HCT116 (cell line): ENCODE data around the gene ITGB6. TPM values are rescaled to one million over a fixed set of nuclear protein-coding genes. Genes with fewer than 3 reads are reported as not detected.

Experiments used
- ATAC-seq: fragments of 200-7000 bp; cut with Tn5 transposase; 2 replicates; pipeline ENCODE4 v1.9.1; 2020; ENCODE audit warnings: mild to moderate bottlenecking, moderate library complexity
- BruUV-seq: library from RNA; stranded (reverse); fragments of 400-500 nt; replicated peaks from 2 replicates; lab custom pipeline; 2021; lab: Mats Ljungman, UMichigan
- CTCF ChIA-PET: fragments of 300-600 bp; sonication (Branson Sonifier 250); formaldehyde crosslinking; loops from one replicate; lab custom pipeline; 2021; ENCODE audit warnings: antibody characterized with exemption; lab: Charles Lee
- POLR2A ChIA-PET: fragments of 300-600, 350-600 bp; sonication (Branson Sonifier 250); formaldehyde crosslinking; loops from one replicate; lab custom pipeline; 2021; ENCODE audit warnings: antibody characterized with exemption; lab: Charles Lee
- RAD21 ChIA-PET, 2 experiments: fragments of 300-600 bp; sonication (Branson Sonifier 250); formaldehyde crosslinking; loops; one replicate each; lab custom pipeline; 2023; ENCODE audit warnings: low total read pairs in 2 of 2; ENCODE audit not compliant: uncharacterized antibody in 2 of 2, unreplicated experiment in 2 of 2, low non-redundant PET in 1 of 2; lab: Charles Lee
- DNase-seq: peaks from one replicate; pipeline ENCODE4 v3.0.0-alpha.2; 2010; ENCODE audit warnings: low read depth, low spot score
- H2AFZ ChIP-seq: fragments of 200-600 bp; shearing (Covaris generic), sonication (generic); 2 replicates; pipeline ENCODE4 v1.6.1; 2017; ENCODE audit warnings: low read depth, mixed run types, mixed read lengths, antibody characterized with exemption, low read length; ENCODE audit not compliant: poor library complexity, severe bottlenecking
- H3K27ac ChIP-seq: 2 replicates; pipeline ENCODE4 v1.5.1; 2012; ENCODE audit warnings: low read depth, low read length
- H3K27me3 ChIP-seq: fragments of 200-600 bp; sonication (generic); 2 replicates; pipeline ENCODE4 v1.6.1; 2016; ENCODE audit warnings: mixed run types, low read length, mixed read lengths; ENCODE audit not compliant: insufficient read depth
- H3K36me3 ChIP-seq, 2 experiments: fragments of 200-500 bp in 1 of 2; fragments of 200-600 bp in 1 of 2; sonication (Bioruptor generic) in 1 of 2; sonication (generic) in 1 of 2; 2 replicates each; pipeline versions ENCODE4 v1.5.1 to v1.6.1; 2014 to 2016; ENCODE audit warnings: low read length in 2 of 2, inconsistent platforms in 1 of 2, mixed read lengths in 1 of 2, mixed run types in 1 of 2; ENCODE audit not compliant: insufficient read depth in 2 of 2, control insufficient read depth in 1 of 2
- H3K4me1 ChIP-seq, 2 experiments: fragments of 200-600 bp in 1 of 2; sonication (generic) in 1 of 2; 2 replicates each; pipeline versions ENCODE4 v1.5.1 to v1.6.1; 2012 to 2017; ENCODE audit warnings: low read length in 2 of 2, inconsistent platforms in 1 of 2, mild to moderate bottlenecking in 1 of 2, mixed read lengths in 1 of 2, mixed run types in 1 of 2, moderate library complexity in 1 of 2; ENCODE audit not compliant: insufficient read depth in 2 of 2, control insufficient read depth in 1 of 2
- H3K4me2 ChIP-seq: fragments of 200-600 bp; sonication (generic); 2 replicates; pipeline ENCODE4 v1.6.1; 2017; ENCODE audit warnings: mixed run types, low read length, mixed read lengths
- H3K4me3 ChIP-seq, 2 experiments: fragments of 200-600 bp in 1 of 2; sonication (generic) in 1 of 2; replicated peaks in 1 of 2; 2 replicates each; pipeline ENCODE4 v1.5.1; 2011 to 2016; ENCODE audit warnings: low read length in 2 of 2, control low read depth in 1 of 2, low read depth in 1 of 2, mild to moderate bottlenecking in 1 of 2, mixed read lengths in 1 of 2, mixed run types in 1 of 2
- H3K79me2 ChIP-seq: fragments of 200-600 bp; sonication (generic); 2 replicates; pipeline ENCODE4 v1.6.1; 2017; ENCODE audit warnings: mild to moderate bottlenecking, mixed run types, low read length, moderate library complexity, mixed read lengths; ENCODE audit not compliant: insufficient read depth
- H3K9ac ChIP-seq: fragments of 200-600 bp; sonication (generic); 2 replicates; pipeline ENCODE4 v1.6.1; 2016; ENCODE audit warnings: low read length, mixed read lengths
- H3K9me2 ChIP-seq: fragments of 200-600 bp; sonication (generic), shearing (Covaris generic); 2 replicates; pipeline ENCODE4 v1.6.1; 2017; ENCODE audit warnings: mixed run types, mild to moderate bottlenecking, moderate library complexity; ENCODE audit not compliant: insufficient read depth
- H3K9me3 ChIP-seq, 2 experiments: fragments of 200-500 bp in 1 of 2; fragments of 200-600 bp in 1 of 2; sonication (Bioruptor generic) in 1 of 2; sonication (generic) in 1 of 2; 2 replicates each; pipeline ENCODE4 v1.6.1; 2014 to 2017; ENCODE audit warnings: low read length in 2 of 2, mixed read lengths in 2 of 2, inconsistent platforms in 1 of 2, low read depth in 1 of 2, mild to moderate bottlenecking in 1 of 2, mixed run types in 1 of 2, moderate library complexity in 1 of 2; ENCODE audit not compliant: control insufficient read depth in 1 of 2, insufficient read depth in 1 of 2
- H4K20me1 ChIP-seq: fragments of 200-600 bp; sonication (generic), shearing (Covaris generic); 2 replicates; pipeline ENCODE4 v1.6.1; 2017; ENCODE audit warnings: mixed run types, mild to moderate bottlenecking, moderate library complexity; ENCODE audit not compliant: insufficient read depth
- ATF3 ChIP-seq: IDR thresholded peaks from 2 replicates; pipeline ENCODE4 v1.6.1; 2012
- CEBPB ChIP-seq: IDR thresholded peaks from 2 replicates; pipeline ENCODE4 v1.6.1; 2012; ENCODE audit warnings: low read depth
- ELF1 ChIP-seq: IDR thresholded peaks from 2 replicates; pipeline ENCODE4 v1.6.1; 2012; ENCODE audit warnings: low read depth, borderline replicate concordance
- FOSL1 ChIP-seq: IDR thresholded peaks from 2 replicates; pipeline ENCODE4 v1.6.1; 2012; ENCODE audit warnings: low read depth
- POLR2A ChIP-seq: IDR thresholded peaks from 2 replicates; pipeline ENCODE4 v1.7.0; 2011; ENCODE audit warnings: borderline replicate concordance; ENCODE audit not compliant: insufficient read depth, insufficient read length; ENCODE audit errors: extremely low read depth
- SIN3A ChIP-seq: IDR thresholded peaks from 2 replicates; pipeline ENCODE4 v1.6.1; 2012; ENCODE audit warnings: low read depth
- SP1 ChIP-seq: IDR thresholded peaks from 2 replicates; pipeline ENCODE4 v1.6.1; 2012; ENCODE audit warnings: low read depth
- SRF ChIP-seq: IDR thresholded peaks from 2 replicates; pipeline ENCODE4 v1.6.1; 2012; ENCODE audit warnings: low read depth
- intact Hi-C: fragments of 100-400 bp; cut with micrococcal nuclease; formaldehyde crosslinking; loops from 2 replicates; pipeline ENCODE4 v1.10.0; 2022
- total RNA-seq: library from RNA; stranded (reverse); gene quantifications from one replicate; pipeline ENCODE4 v1.2.1, GENCODE V29; 2021; ENCODE audit not compliant: unreplicated experiment
- TF ChIP-seq, protein P1 (sequence below): IDR thresholded peaks from 2 replicates; pipeline ENCODE4 v1.6.1; 2011; ENCODE audit warnings: mild to moderate bottlenecking, low read length, moderate library complexity; ENCODE audit not compliant: insufficient replicate concordance; ENCODE audit errors: extremely low read depth
- TF ChIP-seq, protein P2 (sequence below): IDR thresholded peaks from 2 replicates; pipeline ENCODE4 v1.6.1; 2012

ITGB6 gene
- total RNA-seq, 1 experiment from 2014 or later: 0.12 TPM

DNA sequence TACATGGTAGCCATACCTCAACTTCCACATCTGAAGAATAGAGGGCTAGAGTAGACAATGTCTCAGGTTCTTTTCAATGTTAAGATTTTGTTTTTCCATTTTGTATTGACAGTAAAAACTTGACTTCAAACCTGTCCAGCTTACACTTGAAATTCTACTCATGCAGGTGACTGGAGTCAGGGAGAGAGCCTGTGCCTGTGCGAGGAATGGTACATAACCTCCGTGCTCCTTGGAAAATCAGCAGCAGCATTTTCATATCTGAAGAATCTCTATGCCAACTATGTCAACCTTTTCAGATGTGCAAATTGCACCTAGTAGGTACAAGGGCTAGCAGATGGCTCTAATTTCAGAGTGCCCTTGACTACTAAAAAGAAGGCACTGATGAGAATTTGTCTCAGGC is 139.8 kb downstream of the ITGB6 start:
- no TSS peak for BruUV-seq
- Histone ChIP-seq H3K4me1 (peaks cover 0 to 5% of the 10 kb centered on the region in 2 experiments; a peak in 2 of 4 replicates), H2AFZ (no peak overlapping the region), H4K20me1 (no peaks in the 10 kb centered on the region), H3K27ac (no peak overlapping the region), H3K9me3 (no peaks in the 10 kb centered on the region), H3K79me2 (no peaks in the 10 kb centered on the region), H3K27me3 (no peaks in the 10 kb centered on the region), H3K4me2 (no peak overlapping the region), H3K9me2 (no peaks in the 10 kb centered on the region), H3K36me3 (no peaks in the 10 kb centered on the region)
- no peak for ATAC-seq
- ChIA-PET POLR2A (no interaction called here), CTCF (no interaction called here), RAD21 (no interaction called here)
- intact Hi-C loops: no loop called here
- TF ChIP-seq, protein P1, sequence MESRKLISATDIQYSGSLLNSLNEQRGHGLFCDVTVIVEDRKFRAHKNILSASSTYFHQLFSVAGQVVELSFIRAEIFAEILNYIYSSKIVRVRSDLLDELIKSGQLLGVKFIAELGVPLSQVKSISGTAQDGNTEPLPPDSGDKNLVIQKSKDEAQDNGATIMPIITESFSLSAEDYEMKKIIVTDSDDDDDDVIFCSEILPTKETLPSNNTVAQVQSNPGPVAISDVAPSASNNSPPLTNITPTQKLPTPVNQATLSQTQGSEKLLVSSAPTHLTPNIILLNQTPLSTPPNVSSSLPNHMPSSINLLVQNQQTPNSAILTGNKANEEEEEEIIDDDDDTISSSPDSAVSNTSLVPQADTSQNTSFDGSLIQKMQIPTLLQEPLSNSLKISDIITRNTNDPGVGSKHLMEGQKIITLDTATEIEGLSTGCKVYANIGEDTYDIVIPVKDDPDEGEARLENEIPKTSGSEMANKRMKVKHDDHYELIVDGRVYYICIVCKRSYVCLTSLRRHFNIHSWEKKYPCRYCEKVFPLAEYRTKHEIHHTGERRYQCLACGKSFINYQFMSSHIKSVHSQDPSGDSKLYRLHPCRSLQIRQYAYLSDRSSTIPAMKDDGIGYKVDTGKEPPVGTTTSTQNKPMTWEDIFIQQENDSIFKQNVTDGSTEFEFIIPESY: no peak
- no peak for TF ChIP-seq ATF3
- TF ChIP-seq, protein P2, sequence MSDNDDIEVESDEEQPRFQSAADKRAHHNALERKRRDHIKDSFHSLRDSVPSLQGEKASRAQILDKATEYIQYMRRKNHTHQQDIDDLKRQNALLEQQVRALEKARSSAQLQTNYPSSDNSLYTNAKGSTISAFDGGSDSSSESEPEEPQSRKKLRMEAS: no peak
- no peak for TF ChIP-seq POLR2A
- no peak for TF ChIP-seq CEBPB
- TF ChIP-seq SIN3A: no peak
- TF ChIP-seq ELF1: no peak
- no peak for TF ChIP-seq FOSL1
- no peak for TF ChIP-seq SP1
- no peak for TF ChIP-seq SRF
- TF ChIP-seq, all 23 proteins: peak for 0
- Histone ChIP-seq H3K4me3 (no peak overlapping the region), H3K9ac (no peak overlapping the region)
- DNase-seq: no peak
